ENCODE data around the gene FAR2.
"Not testable (repeated sequence)": the region's sequence is repeated elsewhere in the genome, so short reads cannot be mapped to it uniquely, and the experiment has no call there.

DNA sequence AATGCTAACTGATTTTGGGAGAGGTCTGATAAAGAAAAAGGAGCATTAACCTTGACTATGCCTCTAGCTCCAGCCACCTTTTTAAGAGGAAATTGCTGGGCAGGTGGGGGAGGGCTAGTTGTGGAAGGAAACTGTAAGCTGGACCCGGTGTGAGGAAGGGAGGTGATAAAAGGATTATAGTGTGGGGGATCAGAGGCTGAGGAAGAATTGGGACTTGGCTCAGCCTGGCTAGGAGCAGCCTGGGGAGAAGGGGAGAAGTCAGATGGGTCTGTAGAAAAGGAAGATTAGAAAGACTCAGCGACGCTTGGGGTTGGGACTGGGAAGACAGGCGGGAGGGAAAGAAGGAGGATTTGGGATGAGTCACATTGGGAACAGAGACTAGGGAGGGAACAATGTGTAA, 10.2 kb upstream of the FAR2 start:
- TF ChIP-seq FOXM1 (IDR thresholded peaks at IDR 0.05; ENCODE audit: borderline replicate concordance); SP1 (IDR thresholded peaks at IDR 0.05); ELF4 (IDR thresholded peaks at IDR 0.05); SUZ12 (IDR thresholded peaks at IDR 0.05); ARNT (IDR thresholded peaks at IDR 0.05); TARDBP (IDR thresholded peaks at IDR 0.05); FOXA1 (IDR thresholded peaks at IDR 0.05); ZNF384 (IDR thresholded peaks at IDR 0.05): not testable (repeated sequence)

Data from HEK293T (cell line).